HG03025 (cell line): ENCODE results near the gene NFIB.

ENCODE experiments used
- ATAC-seq: cut with Tn5 transposase; IDR thresholded peaks from one replicate; pipeline ENCODE4 v1.9.1; 2021; ENCODE audit warnings: mild to moderate bottlenecking, moderate library complexity; ENCODE audit not compliant: unreplicated experiment, low FRiP score

Gene NFIB

DNA sequence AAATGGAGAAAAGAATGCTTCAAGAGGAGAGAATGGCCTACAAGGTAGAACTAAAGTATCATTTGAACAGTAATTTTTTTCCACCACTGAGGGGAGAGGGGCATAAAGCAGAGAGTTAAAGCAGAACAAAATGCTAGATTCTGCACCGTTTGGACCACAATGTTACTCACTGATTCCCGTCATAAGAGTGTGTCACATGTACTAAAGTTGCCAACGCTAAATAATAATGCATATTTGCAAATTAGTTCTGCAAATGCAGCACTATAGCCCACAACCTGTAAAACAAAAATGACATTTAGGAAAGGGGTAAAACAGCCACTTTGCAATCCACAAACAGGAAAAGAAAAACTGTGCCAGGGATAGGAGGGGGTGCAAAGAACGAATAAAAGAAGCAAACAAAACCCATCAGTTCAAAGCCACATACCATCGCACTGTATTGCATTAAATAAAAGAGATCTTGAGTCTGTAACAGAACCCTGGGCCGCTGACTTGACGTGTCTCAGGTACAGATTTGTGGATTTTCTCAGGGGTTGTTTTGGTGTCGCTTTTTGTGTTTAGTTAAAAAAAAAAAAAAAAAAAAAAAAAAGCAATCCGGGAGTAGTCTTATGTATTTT lies 7.7 kb upstream of the NFIB start:
- ATAC-seq: no peak

GRCh38 chr9:14320271-14321181 lies 6.6 kb upstream of the NFIB start:
- no peak for ATAC-seq

- no peak for ATAC-seq
Measured at GRCh38 chr9:14318934-14319580, 5.1 kb upstream of the NFIB start.

- no peak for ATAC-seq
Measured at GRCh38 chr9:14318361-14318760, 4.4 kb upstream of the NFIB start.

DNA sequence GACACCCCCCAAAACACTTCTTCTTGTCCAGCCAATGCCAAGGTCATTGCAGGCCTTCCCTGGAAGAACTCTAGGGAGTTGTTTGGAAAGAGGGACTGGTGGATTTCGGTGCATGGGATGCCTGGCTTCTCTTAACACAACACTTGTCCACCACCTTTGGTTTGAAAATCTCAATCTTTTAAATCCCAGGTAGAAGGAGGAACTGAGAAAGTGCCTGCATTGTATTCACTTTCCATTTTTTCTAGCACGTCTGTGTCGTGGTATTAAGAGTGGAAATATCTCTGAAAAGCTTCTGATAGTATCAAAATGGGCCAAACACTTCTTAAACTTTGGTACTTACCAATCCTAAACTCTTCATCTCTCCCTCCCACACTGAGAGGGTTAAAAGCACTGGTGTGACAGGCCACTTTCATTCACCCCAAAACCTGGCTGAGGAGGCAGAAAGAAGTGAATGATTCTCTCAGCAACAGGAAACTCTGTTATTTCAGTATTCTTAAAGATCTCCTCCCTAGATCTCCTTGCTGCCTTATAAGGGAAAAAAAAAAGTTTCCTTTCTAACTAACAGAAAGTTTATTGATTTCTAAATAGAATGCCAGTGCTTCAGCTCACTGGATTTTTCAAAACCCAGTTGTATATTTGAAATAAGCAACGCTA lies 3.9 kb upstream of the NFIB start:
- ATAC-seq: no peak

DNA sequence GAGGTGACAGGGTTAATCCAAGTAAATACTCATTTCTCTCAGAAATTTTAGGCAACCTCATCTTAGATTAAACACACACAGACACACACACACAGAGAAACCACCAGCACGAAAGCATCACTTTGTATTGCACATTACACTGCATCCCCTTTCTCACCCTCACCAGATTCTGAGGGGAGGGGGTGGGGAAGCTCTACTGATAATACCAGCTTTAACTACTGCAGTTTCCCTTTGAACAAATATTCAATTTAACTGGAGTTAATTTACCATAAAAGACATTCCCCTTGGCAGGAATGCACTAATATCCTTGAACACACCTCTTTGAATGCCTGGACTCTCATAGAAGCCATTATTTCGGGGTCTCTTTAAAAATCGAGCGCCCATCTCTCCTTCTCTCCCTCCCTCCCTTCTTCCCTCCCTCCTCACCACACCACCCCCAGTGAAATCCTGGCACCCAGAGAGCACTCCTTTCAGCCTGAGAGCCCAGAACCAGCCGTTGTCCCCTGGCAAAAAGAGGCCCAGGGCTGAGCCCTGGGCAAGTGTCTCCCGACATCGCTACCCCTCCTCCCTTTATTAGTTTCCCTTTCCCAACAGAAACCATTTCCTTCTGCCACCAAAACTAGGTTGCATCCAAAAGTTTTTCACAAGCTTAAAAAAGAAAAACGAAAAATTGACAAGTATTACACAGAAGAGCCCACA lies 2.8 kb upstream of the NFIB start:
- no peak for ATAC-seq

GRCh38 chr9:14315875-14316601 lies 2.1 kb upstream of the NFIB start:
- no peak for ATAC-seq

DNA sequence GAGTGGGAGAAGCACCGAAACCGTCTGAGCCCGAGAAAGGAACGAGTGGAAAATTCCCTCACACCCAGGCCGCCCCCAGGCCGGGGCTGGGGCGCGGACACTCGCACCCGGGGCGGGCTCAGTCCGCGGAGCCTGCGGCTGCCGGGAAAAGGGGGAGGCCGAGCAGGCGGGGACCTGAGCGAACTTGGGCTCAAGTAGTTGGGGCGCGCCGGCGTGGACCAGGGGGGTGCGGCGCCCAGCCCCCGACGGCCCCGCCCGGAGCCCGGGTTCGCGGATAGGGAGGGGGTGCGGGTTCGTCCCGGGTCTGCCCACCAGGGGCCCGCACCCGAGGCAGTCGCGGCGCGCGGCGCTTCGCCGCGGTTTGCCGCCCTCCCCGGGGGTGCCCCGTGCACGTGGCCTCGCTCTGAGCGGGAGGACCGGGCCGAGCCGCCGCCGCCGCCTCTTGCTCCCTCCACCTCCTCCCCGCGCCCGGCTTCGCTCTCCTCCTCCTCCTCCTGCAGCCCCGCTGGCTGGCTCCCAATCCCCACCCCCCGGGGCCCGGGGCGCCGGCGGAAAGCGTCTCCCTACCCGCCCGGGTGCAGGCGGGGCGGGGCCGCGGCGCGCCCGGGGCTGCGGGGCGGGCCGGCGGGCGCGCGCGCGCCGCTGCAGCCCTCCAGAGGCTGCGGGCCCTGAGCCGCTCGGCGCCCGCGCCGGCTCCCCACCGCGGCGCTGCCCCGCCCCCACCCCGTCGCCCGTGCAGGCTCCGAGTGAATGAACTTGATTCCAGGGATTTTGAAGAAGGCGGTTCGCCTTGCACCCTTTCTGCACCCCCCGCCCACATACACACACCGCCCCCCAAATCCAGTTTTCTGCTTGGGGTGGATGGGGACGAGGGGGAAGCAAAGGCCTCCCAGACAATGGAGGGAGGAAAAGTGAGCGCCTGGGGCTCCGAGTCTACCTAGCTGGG lies 1.3 kb upstream of the NFIB start:
- ATAC-seq: no peak

- ATAC-seq: no peak
Measured at GRCh38 chr9:14314424-14314928, 535 bp upstream of the NFIB start.

DNA sequence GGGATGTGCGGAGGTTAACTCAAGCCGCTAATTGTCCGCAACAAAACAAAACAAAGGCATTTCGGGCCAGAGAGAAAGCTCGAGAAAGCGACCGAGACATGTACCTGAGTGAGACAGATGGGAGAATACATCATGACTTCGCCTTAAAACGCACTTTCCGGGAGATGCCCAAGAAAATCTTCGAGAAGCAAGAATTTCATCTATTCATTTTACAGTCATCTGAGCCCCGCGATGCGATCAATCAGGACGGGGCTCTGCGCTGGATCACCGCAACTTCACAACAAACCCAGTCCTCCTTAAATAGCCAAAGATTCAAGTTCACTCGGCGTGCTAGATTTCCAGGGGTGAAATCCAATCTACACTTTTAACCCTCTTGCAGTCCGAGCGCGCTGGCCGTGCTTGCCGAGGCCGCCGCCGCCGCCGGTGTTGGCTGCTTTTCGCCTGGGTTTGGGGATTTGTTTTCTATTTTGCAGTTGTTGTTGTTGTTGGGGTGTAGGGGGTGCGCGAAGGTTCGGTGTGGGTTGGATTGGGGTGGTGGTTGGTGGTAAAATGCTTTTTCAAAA lies 482 bp downstream of the NFIB start:
- ATAC-seq: no peak

DNA sequence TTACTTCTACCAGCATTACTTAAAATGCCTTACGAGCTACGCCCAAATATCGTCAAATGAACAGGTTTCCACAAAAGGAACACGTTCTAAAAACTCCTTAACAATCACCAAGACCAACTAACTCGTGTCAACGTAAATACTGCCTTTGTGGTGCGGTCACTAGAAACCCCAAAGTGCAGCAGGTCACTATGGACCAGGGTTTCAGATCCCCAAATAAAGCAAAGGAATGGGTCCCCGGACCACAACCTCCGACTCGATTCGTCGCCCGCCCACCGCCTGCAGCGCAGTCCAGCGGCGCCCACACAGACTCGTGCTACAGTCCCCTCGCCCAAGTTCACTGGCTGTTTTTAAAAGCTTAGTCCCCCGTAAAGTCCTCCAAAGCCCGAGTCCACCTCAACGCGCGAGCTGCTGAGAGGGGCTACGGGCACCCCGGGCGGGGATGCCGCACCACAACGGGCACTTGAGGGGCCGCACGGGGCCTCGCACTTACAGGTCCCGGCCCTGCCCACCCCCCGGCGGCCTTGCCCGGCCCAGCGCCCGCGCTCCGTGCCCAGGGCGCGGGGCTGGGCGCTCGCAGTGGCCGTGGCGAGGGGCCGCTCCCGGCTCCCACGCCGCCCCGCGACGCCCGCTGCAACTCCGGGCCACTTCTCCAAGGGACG lies 1.1 kb downstream of the NFIB start:
- ATAC-seq: no peak

DNA sequence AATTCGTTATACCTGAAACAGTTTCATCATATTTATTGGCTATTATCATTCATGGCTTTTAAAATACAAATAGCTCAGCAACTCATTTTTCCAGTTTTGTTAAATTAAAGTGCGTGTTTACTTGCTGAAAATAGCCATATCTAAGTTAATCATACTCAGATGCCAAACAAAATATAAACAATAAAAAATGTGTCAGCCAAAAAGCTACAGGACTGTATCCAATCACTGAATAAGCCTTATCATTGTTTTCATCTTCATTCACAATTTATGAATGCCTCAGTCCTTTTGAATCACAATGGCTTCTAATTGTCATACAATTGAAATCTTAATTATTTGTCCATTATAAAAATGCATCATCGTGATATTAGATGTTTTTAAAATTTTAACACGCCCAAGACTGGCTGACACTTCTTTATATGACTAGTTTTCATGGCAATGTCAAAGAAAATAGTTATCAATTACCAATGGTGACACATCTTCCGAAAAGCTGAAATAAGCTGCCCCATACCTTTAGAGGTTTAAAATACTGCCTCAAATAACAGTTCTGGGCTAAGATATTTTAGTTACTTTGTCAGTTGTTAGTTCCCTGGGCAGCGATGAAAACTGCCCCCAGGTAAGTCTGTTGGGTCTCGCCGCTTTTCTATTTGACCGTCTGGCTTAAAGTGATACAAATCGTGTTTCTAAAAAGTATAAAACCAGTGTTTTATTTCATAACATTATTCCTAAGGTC lies 1.8 kb downstream of the NFIB start:
- no peak for ATAC-seq

DNA sequence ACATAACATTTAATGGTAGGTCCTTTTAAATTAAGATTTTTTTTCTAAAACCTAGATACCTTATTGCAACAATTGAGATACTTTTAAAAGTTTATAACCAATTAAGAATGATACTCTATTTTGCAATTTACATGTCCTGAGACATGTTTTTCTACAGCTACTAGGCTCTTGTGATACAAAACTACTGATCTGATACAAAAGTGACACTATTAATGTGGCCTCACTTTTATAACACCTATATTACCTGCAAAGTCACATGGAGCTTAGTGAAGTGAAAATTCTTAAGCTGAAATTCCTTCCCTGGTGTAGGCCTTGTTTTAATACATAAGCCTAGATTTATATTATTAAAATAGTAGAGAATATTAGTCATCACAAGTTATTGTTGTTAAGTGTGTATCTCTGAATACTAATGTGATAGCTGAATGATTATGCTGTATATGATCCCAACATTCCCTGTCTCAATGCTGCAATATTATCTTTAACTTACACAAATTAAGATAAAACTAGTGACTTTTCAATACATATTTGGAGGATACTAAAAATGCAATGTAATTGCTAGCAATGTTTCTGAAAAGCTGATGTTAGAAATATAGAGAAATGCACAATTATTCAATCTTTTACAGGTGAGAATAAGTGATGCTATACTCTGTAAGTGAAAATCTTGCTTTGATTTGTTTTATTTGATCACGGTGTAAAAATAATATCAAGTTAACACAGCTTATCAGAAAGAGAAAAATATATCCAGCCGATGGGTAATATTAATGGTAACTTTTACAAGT lies 2.6 kb downstream of the NFIB start:
- ATAC-seq: no peak

DNA sequence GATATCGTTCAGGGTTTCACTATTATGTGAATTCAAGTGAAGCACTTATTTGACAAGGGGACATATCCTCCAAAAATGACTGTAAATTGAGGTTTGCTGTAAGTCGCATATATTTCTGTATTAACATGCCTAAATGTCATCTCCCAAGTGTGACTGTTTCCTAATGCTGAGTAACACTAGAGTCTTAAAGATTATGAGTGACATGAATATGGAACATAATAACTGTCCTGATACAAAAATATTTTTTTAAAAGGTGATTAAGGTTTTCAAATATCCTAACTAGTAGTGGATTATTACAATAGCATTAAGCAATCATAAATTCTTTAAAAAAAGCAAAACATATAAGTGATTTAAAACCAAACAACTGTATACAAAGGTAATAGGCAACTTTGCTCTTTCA lies 3.6 kb downstream of the NFIB start:
- ATAC-seq: no peak

DNA sequence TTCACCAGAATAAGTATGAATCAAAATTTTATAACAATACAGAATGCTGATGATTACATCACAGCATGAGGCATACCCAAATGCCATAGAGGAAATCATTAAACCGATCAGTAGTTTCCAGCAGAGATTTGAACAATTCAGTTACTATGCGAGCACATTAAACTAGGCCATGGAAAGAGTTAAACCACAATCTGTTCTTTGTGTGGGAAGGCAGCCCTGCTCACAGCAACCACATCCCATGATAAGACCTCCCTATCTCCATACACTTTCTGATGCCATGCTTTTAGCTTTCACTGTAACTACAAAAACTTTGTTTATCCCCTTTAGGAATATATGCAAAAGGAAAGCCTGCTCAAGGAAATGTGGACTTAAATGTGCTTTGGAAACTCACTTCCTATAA lies 4.5 kb downstream of the NFIB start:
- ATAC-seq: no peak

GRCh38 chr9:14308853-14309145 lies 5.1 kb downstream of the NFIB start:
- no peak for ATAC-seq
